Body of pancreas (tissue), 4 donors: ENCODE measurements around the gene IFITM5.

Source experiments
- POLR2A ChIP-seq, 3 donors: fragments of 450-650 bp; IDR thresholded peaks; one replicate each; pipeline ENCODE4 v1.6.1; 2016; ENCODE audit warnings: antibody characterized with exemption in 3 of 3, mild to moderate bottlenecking in 2 of 3
- TF ChIP-seq, protein P1 (sequence below), 7 experiments: fragments of 450-650 bp in 4 of 7; fragments of 200-600 bp in 3 of 7; sonication (generic) in 3 of 7; IDR thresholded peaks; one replicate each; pipeline ENCODE4 v1.5.1; 2016 to 2019; ENCODE audit warnings: antibody characterized with exemption in 7 of 7

DNA sequence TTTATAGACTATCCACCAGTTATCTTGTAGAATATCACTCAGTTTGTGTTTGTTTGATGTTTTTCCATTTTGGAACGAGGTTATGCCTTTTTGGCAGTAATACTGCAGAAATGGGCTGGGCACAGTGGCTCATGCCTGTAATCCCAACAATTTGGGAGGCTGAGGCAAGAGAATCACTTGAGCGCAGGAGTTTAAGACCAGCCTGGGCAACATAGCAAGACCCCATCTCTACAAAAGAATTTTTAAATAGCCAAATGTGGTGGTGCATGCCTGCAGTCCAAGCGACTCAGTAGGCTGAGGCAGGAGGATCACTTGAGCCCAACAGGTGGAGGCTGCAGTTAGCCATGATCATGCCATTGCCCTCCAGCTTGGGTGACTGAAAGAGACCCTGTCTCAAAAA is 47.2 kb upstream of the IFITM5 start:
- TF ChIP-seq, protein P1, sequence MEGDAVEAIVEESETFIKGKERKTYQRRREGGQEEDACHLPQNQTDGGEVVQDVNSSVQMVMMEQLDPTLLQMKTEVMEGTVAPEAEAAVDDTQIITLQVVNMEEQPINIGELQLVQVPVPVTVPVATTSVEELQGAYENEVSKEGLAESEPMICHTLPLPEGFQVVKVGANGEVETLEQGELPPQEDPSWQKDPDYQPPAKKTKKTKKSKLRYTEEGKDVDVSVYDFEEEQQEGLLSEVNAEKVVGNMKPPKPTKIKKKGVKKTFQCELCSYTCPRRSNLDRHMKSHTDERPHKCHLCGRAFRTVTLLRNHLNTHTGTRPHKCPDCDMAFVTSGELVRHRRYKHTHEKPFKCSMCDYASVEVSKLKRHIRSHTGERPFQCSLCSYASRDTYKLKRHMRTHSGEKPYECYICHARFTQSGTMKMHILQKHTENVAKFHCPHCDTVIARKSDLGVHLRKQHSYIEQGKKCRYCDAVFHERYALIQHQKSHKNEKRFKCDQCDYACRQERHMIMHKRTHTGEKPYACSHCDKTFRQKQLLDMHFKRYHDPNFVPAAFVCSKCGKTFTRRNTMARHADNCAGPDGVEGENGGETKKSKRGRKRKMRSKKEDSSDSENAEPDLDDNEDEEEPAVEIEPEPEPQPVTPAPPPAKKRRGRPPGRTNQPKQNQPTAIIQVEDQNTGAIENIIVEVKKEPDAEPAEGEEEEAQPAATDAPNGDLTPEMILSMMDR (IDR thresholded peaks at IDR 0.05) = no peak
- TF ChIP-seq POLR2A (IDR thresholded peaks at IDR 0.05) = no peak
